HepG2 (cell line): Measurements from ENCODE around the gene TLR1. TPM values are rescaled to one million over a fixed set of nuclear protein-coding genes. Genes with fewer than 3 reads are reported as not detected.

ENCODE experiments used
- ATAC-seq: fragments of 200-7000 bp; cut with Tn5 transposase; 3 replicates; pipeline ENCODE4 v1.9.1; 2020; ENCODE audit warnings: mild to moderate bottlenecking, moderate library complexity
- BruUV-seq: library from RNA; stranded (reverse); fragments of 400-500 nt; replicated peaks from 2 replicates; lab custom pipeline; 2021; lab: Mats Ljungman, UMichigan
- CTCF ChIA-PET: fragments of 300-600 bp; formaldehyde crosslinking; extraction: SDS; loops from one replicate; lab custom pipeline; 2021; ENCODE audit warnings: low total read pairs, inconsistent platforms, low intra/inter-chr PET ratio; lab: Yijun Ruan, JAX
- POLR2A ChIA-PET: fragments of 350-600 bp; sonication (Branson Sonifier 250); formaldehyde crosslinking; loops from one replicate; lab custom pipeline; 2020; ENCODE audit warnings: antibody characterized with exemption, inconsistent platforms; lab: Yijun Ruan, JAX
- DNase-seq: peaks from one replicate; pipeline ENCODE4 v3.0.0-alpha.2; 2015; ENCODE audit warnings: low spot score
- FAIRE-seq: peaks from 3 replicates; lab custom pipeline; 2011; peaks lifted over from hg19 to GRCh38; lab: Jason Lieb, UNC
- H2AFZ ChIP-seq: one replicate; pipeline ENCODE4 v1.6.1; 2011; ENCODE audit warnings: low read length, inconsistent platforms
- H3K27ac ChIP-seq: fragments of 300-600 bp; 3 replicates; pipeline ENCODE4 v1.8.0; 2011; ENCODE audit warnings: mixed run types, mild to moderate bottlenecking, mixed read lengths, low read length, inconsistent platforms; ENCODE audit not compliant: insufficient read depth; ENCODE audit errors: extremely low read length
- H3K27me3 ChIP-seq, 2 experiments: fragments of 200-600 bp in 1 of 2; 2 replicates in 1 of 2; 3 replicates in 1 of 2; pipeline versions ENCODE4 v1.6.0 to v1.8.0; 2011; ENCODE audit warnings: low read length in 2 of 2, mild to moderate bottlenecking in 2 of 2, moderate library complexity in 2 of 2, inconsistent platforms in 1 of 2; ENCODE audit not compliant: insufficient read depth in 2 of 2, control insufficient read depth in 1 of 2
- H3K36me3 ChIP-seq, 2 experiments: fragments of 200-600 bp in 1 of 2; replicated peaks in 1 of 2; 2 replicates in 1 of 2; 3 replicates in 1 of 2; pipeline versions ENCODE4 v1.5.1 to v1.8.0; 2011; ENCODE audit warnings: low read length in 2 of 2, inconsistent platforms in 1 of 2; ENCODE audit not compliant: insufficient read depth in 2 of 2, control insufficient read depth in 1 of 2
- H3K4me1 ChIP-seq: 2 replicates; pipeline ENCODE4 v1.5.1; 2012; ENCODE audit warnings: low read length, inconsistent platforms; ENCODE audit not compliant: insufficient read depth
- H3K4me2 ChIP-seq: 2 replicates; pipeline ENCODE4 v1.6.0; 2011; ENCODE audit warnings: low read depth, low read length, inconsistent platforms
- H3K4me3 ChIP-seq, 3 experiments: fragments of 200-600 bp in 1 of 3; sonication (generic), shearing (Covaris generic) in 1 of 3; replicated peaks in 1 of 3; 2 replicates each; pipeline ENCODE4 v1.5.1; 2011 to 2016; ENCODE audit warnings: low read length in 3 of 3, inconsistent platforms in 2 of 3, low read depth in 2 of 3, mild to moderate bottlenecking in 2 of 3, control low read depth in 1 of 3, mixed read lengths in 1 of 3; ENCODE audit not compliant: insufficient read depth in 1 of 3
- H3K79me2 ChIP-seq: one replicate; pipeline ENCODE4 v1.6.1; 2011; ENCODE audit warnings: low read length, inconsistent platforms; ENCODE audit not compliant: insufficient read depth
- H3K9ac ChIP-seq: 2 replicates; pipeline ENCODE4 v1.6.0; 2011; ENCODE audit warnings: mild to moderate bottlenecking, low read depth, low read length, inconsistent platforms; ENCODE audit not compliant: insufficient read depth
- H3K9me3 ChIP-seq: 2 replicates; pipeline ENCODE4 v1.5.1; 2012; ENCODE audit warnings: mild to moderate bottlenecking, low read length
- H4K20me1 ChIP-seq: 2 replicates; pipeline ENCODE4 v1.6.0; 2011; ENCODE audit warnings: inconsistent platforms, mild to moderate bottlenecking, low read length, moderate library complexity; ENCODE audit not compliant: insufficient read depth
- BATF2 ChIP-seq: sonication (generic); formaldehyde crosslinking; IDR thresholded peaks from 2 replicates; pipeline ENCODE4 v1.8.0; 2022; ENCODE audit warnings: mild to moderate bottlenecking, missing genetic modification reagents, moderate library complexity
- HOXA7 ChIP-seq: sonication (generic); formaldehyde crosslinking; IDR thresholded peaks from 2 replicates; pipeline ENCODE4 v1.8.1; 2022; ENCODE audit warnings: mild to moderate bottlenecking, missing genetic modification reagents, moderate library complexity
- HOXD1 ChIP-seq: sonication (generic); formaldehyde crosslinking; IDR thresholded peaks from 2 replicates; pipeline ENCODE4 v1.5.0; 2020; ENCODE audit warnings: missing genetic modification reagents
- NAIF1 ChIP-seq: sonication (generic); formaldehyde crosslinking; IDR thresholded peaks from 2 replicates; pipeline ENCODE4 v1.5.0; 2020; ENCODE audit warnings: mild to moderate bottlenecking, missing genetic modification reagents, borderline replicate concordance
- RAD21 ChIP-seq: fragments of 450-650 bp; formaldehyde crosslinking; IDR thresholded peaks from 2 replicates; pipeline ENCODE4 v1.5.0; 2020; ENCODE audit warnings: mild to moderate bottlenecking
- TBX2 ChIP-seq: sonication (generic); formaldehyde crosslinking; IDR thresholded peaks from 2 replicates; pipeline ENCODE4 v1.5.0; 2020; ENCODE audit warnings: missing genetic modification reagents, mild to moderate bottlenecking, borderline replicate concordance
- THYN1 ChIP-seq: sonication (generic); formaldehyde crosslinking; IDR thresholded peaks from 2 replicates; pipeline ENCODE4 v1.8.1; 2023; ENCODE audit warnings: low read depth, mild to moderate bottlenecking, moderate library complexity, missing genetic modification reagents, borderline replicate concordance
- TSC22D2 ChIP-seq: sonication (generic); formaldehyde crosslinking; IDR thresholded peaks from 2 replicates; pipeline ENCODE4 v1.5.1; 2020; ENCODE audit warnings: missing genetic modification reagents, mild to moderate bottlenecking, borderline replicate concordance
- ZNF580 ChIP-seq: IDR thresholded peaks from 2 replicates; pipeline ENCODE4 v1.6.1; 2016; ENCODE audit warnings: low read depth, borderline replicate concordance
- WGBS: methylation state at CpG from one replicate; pipeline ENCODE4 v1.1.6; 2017; ENCODE audit warnings: low lambda C conversion rate; 5-methylcytosine and 5-hydroxymethylcytosine counted together
- in situ Hi-C: cut with HindIII; loops from 2 replicates; pipeline ENCODE4 v1.10.0; 2017; ENCODE audit warnings: low pct_unique_long_range_greater_than_20kb; ENCODE audit not compliant: extremely low pct_ligation_motif_present
- intact Hi-C: fragments of 100-400 bp; cut with micrococcal nuclease; formaldehyde crosslinking; loops from one replicate; pipeline ENCODE4 v1.10.0; 2022; ENCODE audit not compliant: unreplicated experiment
- polyA plus RNA-seq, 8 experiments: library from polyadenylated mRNA; depleted of rRNA in 3 of 8; stranded (reverse) in 7 of 8; unstranded in 1 of 8; fragments of >200 nt; fragmentation: Illumina TruSeq in 4 of 8; extraction: Trizol in 4 of 8; gene quantifications; 2 replicates each; pipeline versions ENCODE4 v1.2.1 to v1.2.3, GENCODE V29; 2011 to 2016; ENCODE audit warnings: low read depth in 4 of 8, missing spikeins in 1 of 8, mixed read lengths in 1 of 8; ENCODE audit not compliant: insufficient read depth in 1 of 8
- total RNA-seq, 5 experiments: library from RNA; depleted of rRNA; stranded (reverse); fragments of >200 nt; fragmentation: Illumina TruSeq; extraction: Trizol; gene quantifications; 2 replicates each; pipeline ENCODE4 v1.2.3, GENCODE V29; 2016; ENCODE audit warnings: low read depth in 1 of 5

Gene TLR1
- total and polyA plus RNA-seq, 2 of the 13 experiments (the other 11 are each of a cell fraction or from before 2014, with no cell fraction given), result 0.08 to 0.11 TPM

GRCh38 chr4:38800961-38801450 lies 3.6 kb downstream of the TLR1 start:
- TF ChIP-seq HOXA7 (CRISPR knock-in tag) (no peak), RAD21 (CRISPR knock-in tag) (no peak), TBX2 (CRISPR knock-in tag) (no peak), ZNF580 (CRISPR knock-in tag) (no peak), NAIF1 (no peak), HOXD1 (CRISPR knock-in tag) (no peak), THYN1 (CRISPR knock-in tag) (no peak), TSC22D2 (CRISPR knock-in tag) (no peak)
- BruUV-seq, result no TSS peak
- ChIA-PET POLR2A (no interaction called here), CTCF (no interaction called here)
- 75% methylated on average over 3 of the region's 3 CpGs for WGBS
- DNase-seq (no peak), ATAC-seq (no peak), FAIRE-seq (no peak)
- H3K79me2 ChIP-seq, result no peaks in the 10 kb centered on the region
- H3K36me3 ChIP-seq, result no peaks in the 10 kb centered on the region
- no peaks in the 10 kb centered on the region for H4K20me1 ChIP-seq
- H3K4me3 ChIP-seq, result no peak overlapping the region
- in situ Hi-C loops (no loop called here), intact Hi-C loops (no loop called here)
- no peak overlapping the region for H3K27ac ChIP-seq
- H3K9ac ChIP-seq, result no peak overlapping the region
- H3K9me3 ChIP-seq, result no peaks in the 10 kb centered on the region; the same call in 1 of the 2 replicates
- H3K4me2 ChIP-seq, result no peak overlapping the region
- H3K4me1 ChIP-seq, result peaks cover 12% of the 10 kb centered on the region
- H2AFZ ChIP-seq, result no peak overlapping the region
- peaks cover 0 to 8% of the 10 kb centered on the region in 2 experiments; a peak in 2 of 5 replicates for H3K27me3 ChIP-seq

- Histone ChIP-seq H3K36me3 (no peaks in the 10 kb centered on the region), H3K4me3 (no peak overlapping the region), H3K9me3 (no peaks in the 10 kb centered on the region; the same call in 1 of the 2 replicates), H3K79me2 (no peaks in the 10 kb centered on the region), H2AFZ (no peak overlapping the region), H3K9ac (no peak overlapping the region), H3K27me3 (peaks cover 0 to 10% of the 10 kb centered on the region in 2 experiments; a peak in 2 of 5 replicates), H3K4me1 (peaks cover 12% of the 10 kb centered on the region), H3K27ac (no peak overlapping the region), H3K4me2 (no peak overlapping the region), H4K20me1 (no peaks in the 10 kb centered on the region)
- ATAC-seq (no peak), FAIRE-seq (no peak), DNase-seq (no peak)
- in situ Hi-C loops (no loop called here), intact Hi-C loops (no loop called here)
- POLR2A ChIA-PET, result no interaction called here
- CTCF ChIA-PET, result no interaction called here
- BruUV-seq, result no TSS peak
- 5% methylated on average over 2 of the region's 2 CpGs for WGBS
- no peak for TF ChIP-seq BATF2
These were observed 4.2 kb downstream of the TLR1 start for GRCh38 chr4:38800366-38800765.
